Fibroblast of skin of scalp (primary cell): ENCODE data around the gene ZCCHC18.

Experiments used
- DNase-seq: peaks from one replicate; pipeline ENCODE4 v3.0.0-alpha.2; 2013

ZCCHC18 gene

DNA sequence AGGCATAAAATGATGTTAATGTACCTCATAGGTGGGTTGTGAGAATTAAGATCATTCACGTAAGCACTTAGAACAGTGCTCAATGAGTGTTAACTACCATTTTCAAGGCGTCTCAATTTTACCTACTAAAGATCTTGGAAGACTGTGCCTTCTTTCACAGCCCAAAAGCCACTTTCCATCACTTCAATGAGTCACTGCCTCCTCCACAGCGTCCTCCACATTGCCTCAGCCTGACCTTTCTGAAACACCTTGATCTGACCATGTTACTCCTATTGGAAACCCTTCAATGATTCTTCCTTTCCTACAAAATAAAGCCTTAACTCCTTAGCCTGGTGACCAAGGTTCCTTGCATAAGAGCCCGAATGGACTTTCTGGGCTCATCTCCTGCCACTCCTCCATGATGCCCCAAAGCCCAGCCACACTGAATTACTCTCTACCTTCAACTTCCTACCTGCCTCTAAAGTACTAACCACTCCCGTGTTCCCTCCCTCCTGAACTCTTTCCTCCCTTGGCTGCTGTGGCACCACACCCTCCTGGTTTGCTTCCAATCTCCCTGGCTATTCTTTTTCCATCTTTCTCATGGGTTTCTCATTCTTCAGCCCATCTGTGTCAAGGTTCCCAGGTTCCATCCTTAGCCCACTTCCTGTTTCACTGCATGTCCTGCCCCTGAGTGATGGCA is 22.4 kb downstream of the ZCCHC18 start:
- DNase-seq = no peak

DNA sequence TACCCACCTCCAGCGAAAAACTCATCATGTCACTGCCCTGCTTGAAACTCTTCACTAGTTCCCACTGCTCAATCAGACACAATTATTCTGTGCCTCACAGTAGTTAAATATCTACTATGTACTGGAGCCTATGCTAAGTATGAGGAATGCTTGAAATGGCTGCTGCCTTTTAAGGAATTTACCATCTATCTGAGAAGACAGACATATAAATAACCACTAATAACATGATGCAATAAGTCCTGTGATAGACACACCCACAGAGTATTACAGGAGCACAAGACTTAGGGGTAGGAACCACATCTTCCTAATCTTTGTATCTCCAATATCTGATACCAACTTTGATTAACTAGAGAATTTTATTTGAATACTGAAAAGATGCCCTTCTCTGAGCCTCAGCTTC is 23.4 kb downstream of the ZCCHC18 start:
- DNase-seq = peak; percentile 34

DNA sequence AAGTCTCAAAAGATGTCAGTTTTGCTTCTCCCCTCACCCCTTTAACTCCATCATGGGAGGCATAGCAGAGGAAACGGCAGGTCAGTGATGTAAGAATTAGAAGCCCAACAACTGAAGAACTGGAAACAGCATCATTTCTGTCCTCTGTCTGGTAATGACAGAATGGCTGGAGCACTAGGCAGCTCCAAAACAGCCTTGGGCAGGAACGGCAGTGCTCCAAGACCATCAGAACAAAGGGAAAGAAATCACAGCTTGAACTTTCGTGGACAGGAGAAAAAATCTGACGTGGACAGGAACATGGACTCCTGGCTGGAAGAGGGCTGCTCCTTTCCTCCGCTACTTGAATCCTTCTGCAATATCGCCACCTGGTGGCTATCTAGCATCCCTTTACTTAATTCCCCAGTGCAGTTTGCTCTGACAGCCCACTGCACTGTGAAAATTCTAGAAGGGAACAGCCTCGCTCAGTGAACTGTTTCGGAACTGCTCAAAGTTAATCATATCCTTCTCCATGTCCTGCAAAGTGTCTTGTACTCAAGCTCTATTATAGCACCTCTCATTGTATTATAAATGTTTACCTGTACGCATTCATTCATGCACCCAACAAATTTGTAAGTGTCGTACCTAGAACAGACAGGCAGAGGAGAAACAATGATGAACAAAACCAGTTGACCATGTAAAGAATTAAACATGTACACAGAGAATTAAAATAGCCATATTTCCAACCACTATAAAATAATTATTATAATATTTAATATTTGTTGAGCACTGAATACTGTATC is 24.1 kb downstream of the ZCCHC18 start:
- DNase-seq = peak; percentile 80

DNA sequence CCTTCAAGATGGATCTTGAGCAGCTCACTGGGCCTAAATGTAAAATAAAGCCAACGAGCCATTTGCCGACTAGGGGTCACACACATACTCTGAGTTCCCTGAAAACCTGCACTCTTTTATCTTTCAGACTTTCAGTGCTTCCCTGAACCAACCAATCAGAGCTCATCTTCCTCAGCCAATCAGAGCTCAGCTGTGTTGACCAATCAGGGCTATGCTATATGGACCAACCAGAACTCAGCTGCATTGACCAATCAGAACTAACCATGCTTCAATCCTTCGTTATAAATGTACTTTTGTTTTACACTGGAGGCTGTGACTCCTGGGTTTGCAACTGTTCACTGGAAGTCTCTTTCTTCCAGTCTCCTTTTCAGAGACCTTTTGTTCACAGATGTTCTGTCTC is 25.2 kb downstream of the ZCCHC18 start:
- DNase-seq = peak; percentile 11

GRCh38 chrX:104141087-104141760 is 28.9 kb downstream of the ZCCHC18 start:
- no peak for DNase-seq

DNA sequence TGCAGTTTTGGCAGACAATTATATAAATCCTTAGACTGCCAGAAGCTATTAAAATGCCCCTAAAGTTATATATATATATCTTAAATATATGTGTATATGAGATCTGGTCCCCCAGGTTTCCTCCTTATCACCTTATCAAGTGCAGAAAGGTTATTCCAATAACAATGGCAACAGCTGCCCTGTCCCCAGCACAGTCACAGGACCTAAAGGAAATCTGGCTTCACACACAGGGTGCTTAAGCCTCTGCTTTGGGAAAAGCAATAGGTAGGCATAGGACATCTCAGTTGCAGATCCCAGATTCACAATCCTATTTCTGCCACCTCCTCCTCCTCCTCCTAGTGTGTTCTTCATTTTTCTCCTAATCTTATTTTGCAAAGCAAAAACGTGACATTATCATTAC is 38.7 kb downstream of the ZCCHC18 start:
- no peak for DNase-seq

DNA sequence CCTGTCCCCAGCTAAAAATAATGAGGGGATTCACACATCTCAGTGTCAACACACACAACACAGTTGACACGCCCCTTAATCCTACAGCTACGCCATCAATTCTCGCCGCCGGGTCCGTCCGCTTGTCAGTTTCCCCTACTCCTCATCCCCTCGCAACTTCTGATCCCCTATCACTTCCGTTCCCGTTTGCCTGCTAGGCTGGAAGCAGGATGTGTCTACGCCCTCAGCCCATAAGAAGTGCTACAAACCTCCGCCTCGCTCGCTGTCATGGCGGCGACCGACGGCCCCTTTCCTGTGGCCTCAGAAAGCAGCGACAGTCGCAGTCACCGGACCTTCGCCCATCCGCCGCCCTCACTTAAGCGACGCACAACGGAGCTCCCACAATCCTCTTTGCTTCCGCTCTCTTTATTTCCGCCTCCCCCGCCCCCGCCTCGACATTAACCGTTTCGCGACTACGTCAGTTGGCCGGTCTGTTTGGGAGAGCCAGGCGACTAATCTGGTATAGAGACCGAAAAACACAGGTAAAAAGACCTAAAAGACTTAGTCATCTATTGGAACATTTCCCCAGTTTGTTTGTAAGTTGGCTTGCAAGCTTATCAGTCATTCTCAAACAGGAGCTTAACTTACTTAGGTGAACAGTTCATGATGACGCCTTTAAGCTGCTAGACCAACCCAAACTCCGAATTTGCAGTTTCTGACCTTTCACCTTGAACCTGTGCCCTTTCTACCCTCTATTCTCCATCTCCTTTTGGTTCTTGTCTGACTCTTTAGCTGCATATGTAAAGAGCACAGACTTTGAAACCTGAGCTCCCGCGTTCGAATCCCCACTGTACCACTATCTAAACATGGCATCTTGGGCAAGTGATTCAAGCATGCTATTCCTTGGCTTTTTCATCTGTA is 44.6 kb downstream of the ZCCHC18 start, which contains the start of gene SLC25A53:
Gene SLC25A53, minus strand, starts transcription at position 380 of the 900 bp plus-strand sequence. CDS start 51,752 bp downstream, outside the sequence.
- peak; percentile 81 for DNase-seq
